ENCODE data around the gene PRKCB.

- TF ChIP-seq ELK1 (IDR thresholded peaks at IDR 0.05; ENCODE audit: low read depth, low read length) (no peak), RAD21 (conservative IDR thresholded peaks at IDR 0.05 in 1 of 2, IDR thresholded peaks at IDR 0.05 in 1 of 2) (no peak), SMC3 (IDR thresholded peaks at IDR 0.05) (no peak), CTCF (IDR thresholded peaks at IDR 0.05) (no peak), POLR2A (IDR thresholded peaks at IDR 0.05; ENCODE audit: low read length) (no peak), CBX2 (IDR thresholded peaks at IDR 0.05; ENCODE audit: borderline replicate concordance, low read depth) (no peak), RNF2 (IDR thresholded peaks at IDR 0.05; ENCODE audit: borderline replicate concordance, low read depth) (no peak), RCOR1 (IDR thresholded peaks at IDR 0.05; ENCODE audit: low read depth, low read length) (no peak), MAX (IDR thresholded peaks at IDR 0.05) (no peak), REST (IDR thresholded peaks at IDR 0.05) (no peak), PHF8 (IDR thresholded peaks at IDR 0.05; ENCODE audit: borderline replicate concordance, low read depth) (no peak), USF2 (IDR thresholded peaks at IDR 0.05) (no peak)
Observed at GRCh38 chr16:23901178-23902033, 65.6 kb downstream of the PRKCB start.

Measured in A549 (cell line).